Medulla oblongata (tissue), 1 donor: ENCODE measurements around the gene PLEKHA1.

ENCODE experiments used
- DNase-seq: peaks from one replicate; pipeline ENCODE4 v3.0.0-alpha.2; 2015; ENCODE audit errors: extremely low spot score

The PLEKHA1 gene

DNA sequence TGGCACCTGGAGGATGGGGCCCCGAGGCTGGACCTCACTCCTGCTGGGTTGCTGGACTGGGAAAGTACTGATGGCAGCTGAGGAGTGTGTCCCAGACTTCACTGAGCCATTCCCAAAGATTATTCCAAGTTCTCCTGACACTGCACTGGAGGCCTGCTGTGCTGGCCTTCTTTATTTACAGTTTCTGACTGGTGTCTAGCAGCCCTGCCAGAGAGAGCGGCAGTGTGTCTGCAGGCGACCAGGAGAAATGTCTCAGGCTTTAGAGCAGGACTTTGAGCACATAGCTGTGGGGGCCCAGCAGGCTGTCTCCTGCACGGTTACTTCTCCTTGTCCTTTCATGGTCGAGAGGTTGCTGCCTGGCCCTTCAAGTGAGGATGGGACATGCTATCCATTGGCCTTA is 102.9 kb downstream of the PLEKHA1 start:
- DNase-seq, result no peak

DNA sequence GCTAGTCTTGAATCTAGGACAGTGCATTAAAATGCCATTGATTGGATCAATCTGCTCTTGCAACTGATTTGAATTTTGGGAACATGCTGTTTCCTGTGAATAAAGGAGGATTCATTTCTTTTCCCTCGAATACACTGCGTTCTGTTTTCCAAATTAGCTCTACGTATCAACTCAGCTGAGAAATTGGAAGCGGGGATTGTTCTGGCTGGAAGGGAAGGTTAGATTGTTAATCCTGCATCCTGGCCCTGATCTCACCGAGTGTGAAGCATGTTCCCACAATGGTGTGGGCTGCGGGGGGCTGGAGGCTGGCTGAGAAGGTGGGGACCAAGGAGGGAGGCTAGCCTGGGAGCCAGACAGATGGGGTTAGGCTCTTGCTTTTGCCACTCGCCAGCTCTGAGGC is 104.5 kb downstream of the PLEKHA1 start:
- DNase-seq, result peak; percentile 63

DNA sequence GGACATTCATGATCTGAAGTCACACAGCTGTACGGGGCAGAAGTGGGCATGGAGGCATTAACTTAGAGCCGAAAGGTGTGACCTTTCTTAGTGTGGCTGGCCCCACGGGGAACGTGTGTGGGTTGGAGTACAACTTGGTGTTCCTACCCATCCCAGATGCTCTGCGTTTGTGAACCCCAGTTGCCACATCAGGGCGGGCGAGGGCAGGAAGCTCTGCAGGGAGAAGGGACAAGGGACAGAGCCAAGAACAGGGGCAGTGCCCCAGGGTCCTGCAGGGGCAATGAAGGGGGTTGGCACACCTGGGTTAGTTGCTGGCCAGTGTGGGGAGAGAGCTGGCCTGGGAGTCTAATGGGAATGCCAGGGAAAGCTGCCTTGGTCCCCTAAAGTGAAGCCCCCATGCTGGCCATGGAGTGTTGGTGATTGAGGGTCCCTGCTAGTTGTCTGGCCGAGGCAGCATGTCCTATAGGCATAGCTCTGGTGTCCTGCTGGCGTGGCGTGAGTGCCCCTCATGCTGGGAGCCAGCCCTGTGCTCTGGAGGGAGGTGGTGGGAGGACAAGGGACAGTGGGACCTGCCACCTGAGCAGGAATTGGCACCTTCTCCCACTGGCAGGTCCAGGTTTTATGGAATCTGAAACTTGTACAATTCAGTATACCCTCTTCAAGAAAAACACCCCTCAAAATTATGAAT is 105.8 kb downstream of the PLEKHA1 start:
- DNase-seq, result no peak

DNA sequence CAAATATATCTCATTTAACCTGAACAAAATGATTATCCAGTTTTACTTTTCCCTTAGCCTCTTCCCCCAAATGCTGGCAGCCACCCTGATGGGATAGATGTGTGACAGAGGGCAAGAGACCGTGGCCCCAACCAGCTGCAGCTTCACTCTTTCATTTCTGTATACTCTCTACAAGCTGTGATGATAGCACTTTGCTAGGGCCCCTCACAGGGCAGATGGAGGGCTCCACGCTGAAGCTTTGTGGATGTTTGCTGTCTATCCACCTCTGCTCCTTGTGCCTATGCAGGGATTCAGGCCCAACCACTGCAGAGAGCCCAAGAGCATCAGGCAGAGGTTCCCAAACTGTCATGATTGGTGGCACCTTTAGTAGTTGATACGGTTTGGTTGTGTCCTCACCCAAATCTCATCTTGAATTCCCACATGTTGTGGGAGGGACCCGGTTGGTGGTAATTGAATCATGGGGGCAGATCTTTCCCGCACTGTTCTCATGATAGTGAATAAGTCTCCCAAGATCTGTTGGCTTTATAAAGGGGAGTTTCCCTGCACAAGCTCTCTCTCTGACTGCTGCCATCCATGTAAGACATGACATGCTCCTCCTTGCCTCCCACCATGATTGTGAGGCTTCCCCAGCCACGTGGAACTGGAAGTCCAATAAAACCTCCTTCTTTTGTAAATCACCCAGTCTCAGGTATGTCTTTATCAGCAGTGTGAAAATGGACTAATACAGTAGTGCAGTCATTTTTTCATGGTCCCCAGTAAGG is 107.0 kb downstream of the PLEKHA1 start:
- DNase-seq, result no peak
